DOHH2 (cell line): ENCODE results near the gene ASAP2.

Source experiments
- H3F3A ChIP-seq: fragments of 200-600 bp; sonication (generic), shearing (Covaris generic); 2 replicates; pipeline ENCODE4 v1.6.0; 2016; ENCODE audit warnings: antibody characterized with exemption, mild to moderate bottlenecking; ENCODE audit not compliant: control insufficient read depth, insufficient read depth
- H3K27ac ChIP-seq: fragments of 200-600 bp; sonication (generic); 2 replicates; pipeline ENCODE4 v1.5.1; 2014; ENCODE audit warnings: low read depth, mild to moderate bottlenecking, low read length, moderate library complexity
- H3K27me3 ChIP-seq: fragments of 200-600 bp; sonication (generic); 2 replicates; pipeline ENCODE4 v1.6.1; 2014; ENCODE audit warnings: mild to moderate bottlenecking, low read length, mixed read lengths; ENCODE audit not compliant: control insufficient read depth
- H3K36me3 ChIP-seq: fragments of 200-600 bp; sonication (generic); 2 replicates; pipeline ENCODE4 v1.6.1; 2014; ENCODE audit warnings: mild to moderate bottlenecking, low read length, moderate library complexity, mixed read lengths; ENCODE audit not compliant: control insufficient read depth
- H3K4me1 ChIP-seq: fragments of 200-600 bp; sonication (generic); 2 replicates; pipeline ENCODE4 v1.6.1; 2014; ENCODE audit warnings: mild to moderate bottlenecking, low read length, mixed read lengths; ENCODE audit not compliant: control insufficient read depth
- H3K4me2 ChIP-seq: fragments of 200-600 bp; sonication (generic); 2 replicates; pipeline ENCODE4 v1.6.0; 2014; ENCODE audit warnings: mild to moderate bottlenecking, low read length, moderate library complexity
- H3K4me3 ChIP-seq: fragments of 200-600 bp; sonication (generic); 2 replicates; pipeline ENCODE4 v1.5.1; 2014; ENCODE audit warnings: mild to moderate bottlenecking, low read length, mixed read lengths
- H3K79me2 ChIP-seq: fragments of 200-600 bp; sonication (generic); 2 replicates; pipeline ENCODE4 v1.6.1; 2014; ENCODE audit warnings: mild to moderate bottlenecking, low read length, mixed read lengths; ENCODE audit not compliant: control insufficient read depth
- H3K9me2 ChIP-seq: fragments of 200-600 bp; sonication (generic); replicated peaks from 2 replicates; pipeline ENCODE4 v1.6.1; 2014; ENCODE audit warnings: mild to moderate bottlenecking, low read length, mixed read lengths; ENCODE audit not compliant: control insufficient read depth
- H3K9me3 ChIP-seq: fragments of 200-600 bp; sonication (generic); 2 replicates; pipeline ENCODE4 v1.6.1; 2014; ENCODE audit warnings: antibody characterized with exemption, low read length, mixed read lengths; ENCODE audit not compliant: control insufficient read depth, insufficient read depth
- H4K20me1 ChIP-seq: fragments of 200-600 bp; sonication (generic); 2 replicates; pipeline ENCODE4 v1.6.0; 2014; ENCODE audit warnings: low read depth, mild to moderate bottlenecking, antibody characterized with exemption, low read length, moderate library complexity; ENCODE audit not compliant: control insufficient read depth, insufficient read depth
- CTCF ChIP-seq: fragments of 200-600 bp; sonication (generic); IDR thresholded peaks from one replicate; pipeline ENCODE4 v1.5.1; 2014; ENCODE audit warnings: antibody characterized with exemption, mild to moderate bottlenecking, low read depth, low read length; ENCODE audit not compliant: poor library complexity, severe bottlenecking
- EZH2phosphoT487 ChIP-seq: fragments of 200-600 bp; sonication (generic); IDR thresholded peaks from 2 replicates; pipeline ENCODE4 v1.6.1; 2017; ENCODE audit warnings: borderline replicate concordance, mild to moderate bottlenecking, antibody characterized with exemption, low read length, moderate library complexity, mixed read lengths

Gene ASAP2

GRCh38 chr2:9288681-9289338, 82.2 kb downstream of the ASAP2 start:
- TF ChIP-seq EZH2phosphoT487 (no peak), CTCF (no peak)
- H3F3A ChIP-seq, result no peaks in the 10 kb centered on the region
- no peak overlapping the region for H3K4me2 ChIP-seq
- no peaks in the 10 kb centered on the region for H3K79me2 ChIP-seq
- no peak overlapping the region for H3K27ac ChIP-seq
- H3K9me2 ChIP-seq, result no peaks in the 10 kb centered on the region
- peaks cover 12% of the 10 kb centered on the region for H3K27me3 ChIP-seq
- no peak overlapping the region for H3K4me3 ChIP-seq
- no peaks in the 10 kb centered on the region for H3K4me1 ChIP-seq
- H4K20me1 ChIP-seq, result no peaks in the 10 kb centered on the region
- H3K36me3 ChIP-seq, result no peaks in the 10 kb centered on the region
- no peaks in the 10 kb centered on the region for H3K9me3 ChIP-seq

- H3K9me2 ChIP-seq, result no peaks in the 10 kb centered on the region
- H3K4me2 ChIP-seq, result no peak overlapping the region
- H3K36me3 ChIP-seq, result no peaks in the 10 kb centered on the region
- no peak overlapping the region for H3K4me3 ChIP-seq
- H3K4me1 ChIP-seq, result no peaks in the 10 kb centered on the region
- H3K79me2 ChIP-seq, result no peaks in the 10 kb centered on the region
- H3K9me3 ChIP-seq, result no peaks in the 10 kb centered on the region
- 0 out of 2 replicates have a peak, but pooled peaks cover 3% of the 10 kb centered on the region for H3K27me3 ChIP-seq
- no peak overlapping the region for H3K27ac ChIP-seq
- H4K20me1 ChIP-seq, result no peaks in the 10 kb centered on the region
- H3F3A ChIP-seq, result no peaks in the 10 kb centered on the region
- TF ChIP-seq EZH2phosphoT487 (no peak), CTCF (no peak)
Observed at GRCh38 chr2:9291331-9291730, 84.7 kb downstream of the ASAP2 start.

GRCh38 chr2:9291866-9292265, 85.3 kb downstream of the ASAP2 start:
- H3K9me3 ChIP-seq, result no peaks in the 10 kb centered on the region
- no peak overlapping the region for H3K4me3 ChIP-seq
- TF ChIP-seq EZH2phosphoT487 (no peak), CTCF (no peak)
- no peaks in the 10 kb centered on the region for H3K4me1 ChIP-seq
- H3K36me3 ChIP-seq, result no peaks in the 10 kb centered on the region
- H3K4me2 ChIP-seq, result no peak overlapping the region
- no peaks in the 10 kb centered on the region for H4K20me1 ChIP-seq
- no peaks in the 10 kb centered on the region for H3K9me2 ChIP-seq
- H3K79me2 ChIP-seq, result no peaks in the 10 kb centered on the region
- 0 out of 2 replicates have a peak, but pooled peaks cover 3% of the 10 kb centered on the region for H3K27me3 ChIP-seq
- H3F3A ChIP-seq, result no peaks in the 10 kb centered on the region
- no peak overlapping the region for H3K27ac ChIP-seq
